AG04449 (cell line): Measurements from ENCODE around the gene SUMO2.

Experiments used
- CTCF ChIA-PET: fragments of 350-600 bp; formaldehyde crosslinking; extraction: SDS; loops from one replicate; lab custom pipeline; 2021; ENCODE audit warnings: antibody characterized with exemption; lab: Yijun Ruan, JAX
- POLR2A ChIA-PET: fragments of 400-600, 350-600 bp; formaldehyde crosslinking; extraction: SDS; loops from one replicate; lab custom pipeline; 2020; ENCODE audit warnings: antibody characterized with exemption, inconsistent platforms; lab: Yijun Ruan, JAX
- DNase-seq: peaks from one replicate; pipeline ENCODE4 v3.0.0-alpha.2; 2010; ENCODE audit warnings: low read depth, low spot score
- H3K4me3 ChIP-seq: 2 replicates; pipeline ENCODE4 v1.5.1; 2011; ENCODE audit warnings: low read depth, mild to moderate bottlenecking, control low read depth, low read length
- TF ChIP-seq, protein P1 (sequence below): IDR thresholded peaks from one replicate; pipeline ENCODE4 v1.5.1; 2011; ENCODE audit warnings: mild to moderate bottlenecking, moderate library complexity, low read length, control low read depth, inconsistent platforms; ENCODE audit not compliant: insufficient read depth; ENCODE audit errors: missing control alignments

The SUMO2 gene

DNA sequence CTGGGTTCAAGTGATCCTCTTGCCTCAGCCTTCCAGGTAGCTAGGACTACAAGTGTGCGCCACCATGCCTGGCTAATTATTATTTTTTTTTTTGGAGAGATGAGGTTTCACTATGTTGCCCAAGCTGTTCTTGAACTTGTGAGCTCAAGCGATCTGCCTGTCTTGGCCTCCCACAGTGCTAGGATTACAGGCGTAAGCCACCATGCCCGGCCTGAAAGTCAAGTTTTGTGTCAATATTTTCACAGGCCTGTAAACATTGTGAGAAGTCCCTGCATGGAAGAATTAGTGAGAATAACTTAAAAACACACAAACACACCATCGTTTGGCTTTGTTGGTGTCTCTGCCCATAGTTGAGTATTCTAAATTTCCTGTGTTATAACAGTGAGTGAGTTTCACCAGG, 45.0 kb upstream of the SUMO2 start:
- no peak overlapping the region for H3K4me3 ChIP-seq
- no peak for DNase-seq
- TF ChIP-seq, protein P1, sequence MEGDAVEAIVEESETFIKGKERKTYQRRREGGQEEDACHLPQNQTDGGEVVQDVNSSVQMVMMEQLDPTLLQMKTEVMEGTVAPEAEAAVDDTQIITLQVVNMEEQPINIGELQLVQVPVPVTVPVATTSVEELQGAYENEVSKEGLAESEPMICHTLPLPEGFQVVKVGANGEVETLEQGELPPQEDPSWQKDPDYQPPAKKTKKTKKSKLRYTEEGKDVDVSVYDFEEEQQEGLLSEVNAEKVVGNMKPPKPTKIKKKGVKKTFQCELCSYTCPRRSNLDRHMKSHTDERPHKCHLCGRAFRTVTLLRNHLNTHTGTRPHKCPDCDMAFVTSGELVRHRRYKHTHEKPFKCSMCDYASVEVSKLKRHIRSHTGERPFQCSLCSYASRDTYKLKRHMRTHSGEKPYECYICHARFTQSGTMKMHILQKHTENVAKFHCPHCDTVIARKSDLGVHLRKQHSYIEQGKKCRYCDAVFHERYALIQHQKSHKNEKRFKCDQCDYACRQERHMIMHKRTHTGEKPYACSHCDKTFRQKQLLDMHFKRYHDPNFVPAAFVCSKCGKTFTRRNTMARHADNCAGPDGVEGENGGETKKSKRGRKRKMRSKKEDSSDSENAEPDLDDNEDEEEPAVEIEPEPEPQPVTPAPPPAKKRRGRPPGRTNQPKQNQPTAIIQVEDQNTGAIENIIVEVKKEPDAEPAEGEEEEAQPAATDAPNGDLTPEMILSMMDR = no peak
- POLR2A ChIA-PET = no interaction called here
- CTCF ChIA-PET = no interaction called here

DNA sequence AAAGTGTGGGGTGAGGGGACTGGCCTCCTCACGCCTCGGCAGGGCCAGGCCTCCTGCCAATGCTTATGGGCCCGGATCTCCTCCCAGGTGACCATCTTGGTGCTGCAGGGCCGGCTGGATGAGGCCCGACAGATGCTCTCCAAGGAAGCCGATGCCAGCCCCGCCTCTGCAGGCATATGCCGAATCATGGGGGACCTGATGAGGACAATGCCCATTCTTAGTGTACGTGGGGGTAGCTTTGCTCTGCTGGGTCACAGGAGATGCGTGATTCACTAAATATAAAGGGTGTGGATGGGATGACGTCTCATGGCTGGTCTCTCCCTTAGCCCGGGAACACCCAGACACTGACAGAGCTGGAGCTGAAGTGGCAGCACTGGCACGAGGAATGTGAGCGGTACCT, 42.3 kb upstream of the SUMO2 start:
- ChIA-PET POLR2A (no interaction called here), CTCF (interaction anchor here (1.0 to 2.8 kb wide), 5 partner anchors 13 to 24 kb away, joined by 3 to 15 read pairs (median 3); no protein-coding TSS in a partner anchor)
- TF ChIP-seq, protein P1 = no peak
- no peak for DNase-seq
- H3K4me3 ChIP-seq = no peak overlapping the region

DNA sequence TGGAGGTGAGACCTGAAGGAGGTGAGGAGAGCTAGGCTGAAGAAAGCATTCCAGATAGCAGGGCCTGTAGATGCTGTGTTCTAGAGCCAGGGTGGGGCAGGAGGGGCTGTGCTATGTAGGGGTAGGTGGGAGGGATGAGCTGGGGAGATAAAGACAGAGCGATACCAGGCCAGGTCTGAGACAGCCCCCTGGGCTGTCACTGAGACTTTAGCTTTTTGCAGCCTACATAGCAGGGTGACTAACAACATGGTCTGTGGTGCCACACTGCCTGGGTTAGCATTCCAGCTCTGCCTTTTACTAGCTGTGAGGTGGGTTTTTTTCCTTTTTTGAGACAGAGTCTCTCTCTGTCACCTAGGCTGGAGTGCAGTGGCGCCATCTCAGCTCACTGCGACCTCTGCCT, 37.1 kb upstream of the SUMO2 start:
- DNase-seq = no peak
- TF ChIP-seq, protein P1 = no peak
- POLR2A ChIA-PET = interaction anchor here (0.5 kb wide), 1 partner anchor 14 kb away, joined by 3 read pairs; the partner anchor contains the start of gene NUP85
- CTCF ChIA-PET = interaction anchor here (0.7 to 1.8 kb wide), 6 partner anchors 8 to 105 kb away, joined by 3 to 10 read pairs (median 4); partner anchors contain the start of genes MIF4GD and NUP85
- H3K4me3 ChIP-seq = no peak overlapping the region

DNA sequence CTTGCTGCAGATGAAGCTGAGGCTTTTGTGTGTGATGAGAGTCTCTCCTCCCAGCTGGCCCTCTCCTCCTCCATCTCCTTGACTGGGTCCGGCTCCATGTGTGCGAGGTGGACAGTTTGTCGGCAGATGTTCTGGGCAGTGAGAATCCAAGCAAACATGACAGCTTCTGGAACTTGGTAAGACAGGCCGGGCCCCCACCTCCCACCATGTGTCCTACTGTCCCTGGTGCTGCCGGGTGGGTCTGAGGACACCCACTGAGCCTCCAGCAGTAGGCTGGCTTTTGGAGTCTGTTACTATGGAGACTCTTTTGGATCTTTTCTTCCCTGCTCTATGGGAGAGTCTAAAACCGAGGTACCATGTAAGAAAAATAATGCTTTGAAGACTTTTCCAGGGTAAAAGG, 35.4 kb upstream of the SUMO2 start:
- no peak for DNase-seq
- H3K4me3 ChIP-seq = no peak overlapping the region
- POLR2A ChIA-PET = no interaction called here
- CTCF ChIA-PET = interaction anchor here (0.8 to 2.7 kb wide), 4 partner anchors 12 to 22 kb away, joined by 3 to 13 read pairs (median 4); partner anchors contain the start of gene NUP85
- TF ChIP-seq, protein P1 = no peak

DNA sequence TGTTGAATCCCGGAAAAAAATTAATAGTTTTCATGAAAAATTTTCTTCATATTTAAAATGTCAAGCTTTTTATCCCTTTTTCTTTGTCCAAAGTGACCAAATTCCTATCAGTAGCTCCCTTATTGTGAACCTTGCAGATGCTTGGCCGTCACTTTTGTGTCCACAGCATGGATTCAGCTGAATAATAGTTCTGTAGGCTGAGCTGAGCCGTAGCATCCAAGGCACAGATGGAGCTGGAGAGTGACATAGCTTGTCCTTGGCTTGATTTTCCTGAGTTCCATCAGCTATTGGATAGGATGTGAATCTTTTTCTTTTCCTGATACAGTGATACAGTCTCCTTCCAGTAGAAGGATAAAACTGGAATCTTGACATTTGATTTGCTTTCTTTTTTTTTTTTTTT, 26.3 kb upstream of the SUMO2 start:
- H3K4me3 ChIP-seq = no peak overlapping the region
- no peak for DNase-seq
- TF ChIP-seq, protein P1 = no peak
- CTCF ChIA-PET = interaction anchor here (0.9 to 1.3 kb wide), 4 partner anchors 9 to 95 kb away, joined by 3 to 5 read pairs (median 4); no protein-coding TSS in a partner anchor
- POLR2A ChIA-PET = interaction anchor here (0.6 kb wide), 1 partner anchor 155 kb away, joined by 3 read pairs; no protein-coding TSS in a partner anchor

DNA sequence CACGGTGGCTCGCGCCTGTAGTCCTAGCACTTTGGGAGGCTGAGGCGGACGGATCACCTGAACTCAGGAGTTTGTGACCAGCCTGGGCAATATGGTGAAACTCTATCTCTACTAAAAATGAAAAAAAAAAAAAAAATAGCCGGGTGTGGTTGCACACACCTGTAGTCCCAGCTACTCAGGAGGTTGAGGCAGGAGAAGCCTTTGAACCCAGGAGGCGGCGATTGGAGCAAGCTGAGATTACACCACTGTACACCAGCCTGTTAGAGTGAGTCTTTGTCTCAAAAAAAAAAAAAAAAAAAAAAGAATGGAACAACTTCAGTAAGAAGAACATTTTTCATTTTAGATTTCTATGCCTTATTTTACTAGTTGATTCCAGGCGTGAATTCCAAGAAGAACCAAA, 25.4 kb upstream of the SUMO2 start:
- ChIA-PET POLR2A (no interaction called here), CTCF (interaction anchor here (1.1 to 1.3 kb wide), 2 partner anchors 8 to 93 kb away, joined by 3 to 4 read pairs; no protein-coding TSS in a partner anchor)
- H3K4me3 ChIP-seq = no peak overlapping the region
- DNase-seq = no peak
- TF ChIP-seq, protein P1 = no peak
